GM12878 (cell line): Measurements from ENCODE around the gene ATG9A. TPM values are rescaled to one million over a fixed set of nuclear protein-coding genes. Genes with fewer than 3 reads are reported as not detected.

Source experiments
- MEF2B ChIP-seq: fragments of 450-650 bp; IDR thresholded peaks from 2 replicates; pipeline ENCODE4 v1.6.1; 2018; ENCODE audit warnings: mild to moderate bottlenecking, moderate library complexity; ENCODE audit not compliant: partially characterized antibody, poor library complexity, severe bottlenecking
- TAF1 ChIP-seq: IDR thresholded peaks from 2 replicates; pipeline ENCODE4 v1.6.1; 2011; ENCODE audit warnings: mild to moderate bottlenecking, low read depth, low read length, borderline replicate concordance
- ZNF687 ChIP-seq: fragments of 450-650 bp; IDR thresholded peaks from 2 replicates; pipeline ENCODE4 v1.6.1; 2017; ENCODE audit warnings: mild to moderate bottlenecking, moderate library complexity
- polyA plus RNA-seq, 11 experiments: library from polyadenylated mRNA; depleted of rRNA in 4 of 11; unstranded in 6 of 11; stranded (reverse) in 5 of 11; fragments of >200 nt; fragmentation: Nextera tagmentation in 4 of 11; fragmentation: Illumina TruSeq in 1 of 11; extraction: Ambion mirVana in 4 of 11; extraction: Trizol in 1 of 11; gene quantifications; 1 replicate in 1 of 11; 2 replicates in 10 of 11; pipeline versions ENCODE4 v1.2.1 to v1.2.3, GENCODE V29; 2011 to 2016; ENCODE audit warnings: inconsistent platforms in 2 of 11, missing spikeins in 2 of 11, low read depth in 1 of 11
- total RNA-seq, 4 experiments: library from RNA; depleted of rRNA in 3 of 4; stranded (reverse); fragments of >200 nt in 3 of 4; fragmentation: Illumina TruSeq in 1 of 4; extraction: Trizol in 1 of 4; gene quantifications; 2 replicates each; pipeline versions ENCODE4 v1.2.1 to v1.2.3, GENCODE V29; 2013 to 2021

The ATG9A gene
- total and polyA plus RNA-seq, 10 of the 15 experiments (the other 5 are each of a cell fraction or from before 2014, with no cell fraction given): 0.16 to 37.5 (median 14.6) TPM; not detected in 1

DNA sequence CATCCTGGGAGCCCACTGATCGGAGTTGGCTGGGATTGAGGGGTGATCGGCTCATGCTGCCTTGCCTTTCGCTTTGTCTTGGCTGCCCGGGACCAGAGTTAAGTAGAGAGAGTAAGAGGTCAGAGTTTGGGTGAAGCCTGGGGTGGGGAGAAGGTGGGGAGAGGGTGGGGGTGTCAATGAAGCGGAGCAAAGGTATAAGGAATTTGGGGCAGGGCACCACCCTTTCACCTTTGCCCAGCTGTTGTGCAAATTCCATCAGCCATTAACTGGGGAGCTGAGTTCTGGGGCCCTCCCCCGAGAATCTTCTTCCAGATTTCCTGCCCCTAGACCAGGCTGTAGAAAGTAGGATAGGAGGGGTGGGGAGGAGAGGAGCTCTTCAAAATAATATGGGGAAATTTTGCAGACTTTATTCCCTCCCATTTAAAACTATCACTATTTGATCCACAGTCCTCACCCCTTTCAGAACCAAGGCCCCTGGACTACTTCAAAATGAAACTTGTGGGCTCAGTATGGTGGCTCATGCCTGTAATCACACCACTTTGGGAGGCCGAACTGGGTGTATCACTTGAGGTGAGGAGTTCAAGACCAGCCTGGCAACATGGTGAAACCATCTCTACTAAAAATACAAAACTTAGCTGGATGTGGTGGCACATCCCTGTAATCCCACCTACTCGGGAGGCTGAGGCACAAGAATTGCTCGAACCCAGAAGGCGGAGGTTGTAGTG, 59.3 kb downstream of the ATG9A start, which contains the start of gene SLC23A3 (continued):
- no peak for TF ChIP-seq ZNF687
- no peak for TF ChIP-seq TAF1
- no peak for TF ChIP-seq MEF2B
- TF ChIP-seq, all 136 proteins: peak for 0

Other genes with a start within 250 kb of the ATG9A start
Only the 7 nearest of the 21 such genes appear.
- gene ZFAND2B, start 22.9 kb downstream of the ATG9A start, total RNA-seq (2014; rRNA removed): 24.7 and 28.1 TPM in 2 replicates
- 13.8 and 14.8 TPM in 2 replicates for gene ZFAND2B, start 22.9 kb downstream of the ATG9A start, total RNA-seq (2014; rRNA removed; fragmentation: Illumina TruSeq; extraction: Trizol)
- 23.1 and 26.8 TPM in 2 replicates for gene ZFAND2B, start 22.9 kb downstream of the ATG9A start, total RNA-seq (2021)
- gene ZFAND2B, start 22.9 kb downstream of the ATG9A start, polyA plus RNA-seq (2011; rRNA removed): 13.4 and 21.4 TPM in 2 replicates
- gene ZFAND2B, start 22.9 kb downstream of the ATG9A start, polyA plus RNA-seq (2014; fragmentation: Illumina TruSeq; extraction: Trizol): 14.3 and 18.7 TPM in 2 replicates
- gene ZFAND2B, start 22.9 kb downstream of the ATG9A start, polyA plus RNA-seq (2014; fragmentation: Nextera tagmentation; extraction: Ambion mirVana): 10 to 100 TPM in 1 of 2 experiments, 1 to 10 TPM in 1; 5.4 to 10.7 TPM
- gene ZFAND2B, start 22.9 kb downstream of the ATG9A start, polyA plus RNA-seq (2014; rRNA removed): 26.8 and 28.3 TPM in 2 replicates
- 10 to 100 TPM; 23.4 to 26.7 TPM for gene ZFAND2B, start 22.9 kb downstream of the ATG9A start, polyA plus RNA-seq (2016; fragmentation: Nextera tagmentation; extraction: Ambion mirVana)
- 15.4 and 16.9 TPM in 2 replicates for gene ABCB6, start 10.7 kb downstream of the ATG9A start, total RNA-seq (2014; rRNA removed)
- 8.8 TPM in 2 replicates for gene ABCB6, start 10.7 kb downstream of the ATG9A start, total RNA-seq (2014; rRNA removed; fragmentation: Illumina TruSeq; extraction: Trizol)
- gene ABCB6, start 10.7 kb downstream of the ATG9A start, total RNA-seq (2021): 13.2 and 13.9 TPM in 2 replicates
- 9.7 and 21.8 TPM in 2 replicates for gene ABCB6, start 10.7 kb downstream of the ATG9A start, polyA plus RNA-seq (2011; rRNA removed)
- 9.8 and 14.3 TPM in 2 replicates for gene ABCB6, start 10.7 kb downstream of the ATG9A start, polyA plus RNA-seq (2014; fragmentation: Illumina TruSeq; extraction: Trizol)
- gene ABCB6, start 10.7 kb downstream of the ATG9A start, polyA plus RNA-seq (2014; fragmentation: Nextera tagmentation; extraction: Ambion mirVana): 10 to 100 TPM in 1 of 2 experiments, 1 to 10 TPM in 1; 2.3 to 10.1 TPM
- 9.8 and 14.6 TPM in 2 replicates for gene ABCB6, start 10.7 kb downstream of the ATG9A start, polyA plus RNA-seq (2014; rRNA removed)
- 10 to 100 TPM; 20.0 to 22.1 TPM for gene ABCB6, start 10.7 kb downstream of the ATG9A start, polyA plus RNA-seq (2016; fragmentation: Nextera tagmentation; extraction: Ambion mirVana)
- gene ANKZF1, start 170 bp upstream of the ATG9A start, total RNA-seq (2014; rRNA removed): 34.2 and 40.6 TPM in 2 replicates
- 20.3 TPM in 2 replicates for gene ANKZF1, start 170 bp upstream of the ATG9A start, total RNA-seq (2014; rRNA removed; fragmentation: Illumina TruSeq; extraction: Trizol)
- gene ANKZF1, start 170 bp upstream of the ATG9A start, total RNA-seq (2021): 35.3 and 39.2 TPM in 2 replicates
- gene ANKZF1, start 170 bp upstream of the ATG9A start, polyA plus RNA-seq (2011; rRNA removed): 102 and 104 TPM in 2 replicates
- 17.8 and 23.6 TPM in 2 replicates for gene ANKZF1, start 170 bp upstream of the ATG9A start, polyA plus RNA-seq (2014; fragmentation: Illumina TruSeq; extraction: Trizol)
- 1 to 10 TPM; 3.1 to 5.0 TPM for gene ANKZF1, start 170 bp upstream of the ATG9A start, polyA plus RNA-seq (2014; fragmentation: Nextera tagmentation; extraction: Ambion mirVana)
- gene ANKZF1, start 170 bp upstream of the ATG9A start, polyA plus RNA-seq (2014; rRNA removed): 48.1 and 49.5 TPM in 2 replicates
- 10 to 100 TPM; 35.8 to 36.6 TPM for gene ANKZF1, start 170 bp upstream of the ATG9A start, polyA plus RNA-seq (2016; fragmentation: Nextera tagmentation; extraction: Ambion mirVana)
- 3.7 and 5.1 TPM in 2 replicates for gene GLB1L, start 15.8 kb upstream of the ATG9A start, total RNA-seq (2014; rRNA removed)
- gene GLB1L, start 15.8 kb upstream of the ATG9A start, total RNA-seq (2014; rRNA removed; fragmentation: Illumina TruSeq; extraction: Trizol): 2.1 and 3.3 TPM in 2 replicates
- 2.8 and 4.5 TPM in 2 replicates for gene GLB1L, start 15.8 kb upstream of the ATG9A start, total RNA-seq (2021)
- gene GLB1L, start 15.8 kb upstream of the ATG9A start, polyA plus RNA-seq (2011; rRNA removed): 2.8 and 3.4 TPM in 2 replicates
- 3.5 and 5.5 TPM in 2 replicates for gene GLB1L, start 15.8 kb upstream of the ATG9A start, polyA plus RNA-seq (2014; fragmentation: Illumina TruSeq; extraction: Trizol)
- gene GLB1L, start 15.8 kb upstream of the ATG9A start, polyA plus RNA-seq (2014; fragmentation: Nextera tagmentation; extraction: Ambion mirVana): 1 to 10 TPM in 1 of 2 experiments, under 1 TPM in 1; 0.29 to 1.0 TPM
- gene GLB1L, start 15.8 kb upstream of the ATG9A start, polyA plus RNA-seq (2014; rRNA removed): 4.5 and 4.6 TPM in 2 replicates
- 1 to 10 TPM; 1.3 to 2.6 TPM for gene GLB1L, start 15.8 kb upstream of the ATG9A start, polyA plus RNA-seq (2016; fragmentation: Nextera tagmentation; extraction: Ambion mirVana)
- gene STK16, start 15.8 kb upstream of the ATG9A start, total RNA-seq (2014; rRNA removed): 11.0 and 13.6 TPM in 2 replicates
- gene STK16, start 15.8 kb upstream of the ATG9A start, total RNA-seq (2014; rRNA removed; fragmentation: Illumina TruSeq; extraction: Trizol): 24.9 and 26.5 TPM in 2 replicates
- 28.8 and 33.9 TPM in 2 replicates for gene STK16, start 15.8 kb upstream of the ATG9A start, total RNA-seq (2021)
- 30.1 and 50.1 TPM in 2 replicates for gene STK16, start 15.8 kb upstream of the ATG9A start, polyA plus RNA-seq (2011; rRNA removed)
- gene STK16, start 15.8 kb upstream of the ATG9A start, polyA plus RNA-seq (2014; fragmentation: Illumina TruSeq; extraction: Trizol): 23.0 and 45.6 TPM in 2 replicates
- gene STK16, start 15.8 kb upstream of the ATG9A start, polyA plus RNA-seq (2014; fragmentation: Nextera tagmentation; extraction: Ambion mirVana): 1 to 10 TPM; 8.4 to 9.0 TPM
- 30.8 and 31.2 TPM in 2 replicates for gene STK16, start 15.8 kb upstream of the ATG9A start, polyA plus RNA-seq (2014; rRNA removed)
- gene STK16, start 15.8 kb upstream of the ATG9A start, polyA plus RNA-seq (2016; fragmentation: Nextera tagmentation; extraction: Ambion mirVana): 1 to 10 TPM; 4.3 to 5.9 TPM
- gene TUBA4B, start 23.6 kb upstream of the ATG9A start, total RNA-seq (2014; rRNA removed): not detected in 2 replicates
- not detected in 2 replicates for gene TUBA4B, start 23.6 kb upstream of the ATG9A start, total RNA-seq (2014; rRNA removed; fragmentation: Illumina TruSeq; extraction: Trizol)
- gene TUBA4B, start 23.6 kb upstream of the ATG9A start, total RNA-seq (2021): not detected in 2 replicates
- gene TUBA4B, start 23.6 kb upstream of the ATG9A start, polyA plus RNA-seq (2011; rRNA removed): 0.07 TPM in 1 of 2 replicates, not detected in the other
- not detected in 2 replicates for gene TUBA4B, start 23.6 kb upstream of the ATG9A start, polyA plus RNA-seq (2014; fragmentation: Illumina TruSeq; extraction: Trizol)
- gene TUBA4B, start 23.6 kb upstream of the ATG9A start, polyA plus RNA-seq (2014; fragmentation: Nextera tagmentation; extraction: Ambion mirVana): not detected
- not detected in 2 replicates for gene TUBA4B, start 23.6 kb upstream of the ATG9A start, polyA plus RNA-seq (2014; rRNA removed)
- not detected for gene TUBA4B, start 23.6 kb upstream of the ATG9A start, polyA plus RNA-seq (2016; fragmentation: Nextera tagmentation; extraction: Ambion mirVana)
- gene TUBA4A, start 24.3 kb upstream of the ATG9A start, total RNA-seq (2014; rRNA removed): 126 and 130 TPM in 2 replicates
- gene TUBA4A, start 24.3 kb upstream of the ATG9A start, total RNA-seq (2014; rRNA removed; fragmentation: Illumina TruSeq; extraction: Trizol): 81.9 and 89.4 TPM in 2 replicates
- gene TUBA4A, start 24.3 kb upstream of the ATG9A start, total RNA-seq (2021): 117 and 142 TPM in 2 replicates
- 85.4 and 270 TPM in 2 replicates for gene TUBA4A, start 24.3 kb upstream of the ATG9A start, polyA plus RNA-seq (2011; rRNA removed)
- 308 and 325 TPM in 2 replicates for gene TUBA4A, start 24.3 kb upstream of the ATG9A start, polyA plus RNA-seq (2014; fragmentation: Illumina TruSeq; extraction: Trizol)
- 10 to 100 TPM; 58.2 to 88.6 TPM for gene TUBA4A, start 24.3 kb upstream of the ATG9A start, polyA plus RNA-seq (2014; fragmentation: Nextera tagmentation; extraction: Ambion mirVana)
- 118 and 122 TPM in 2 replicates for gene TUBA4A, start 24.3 kb upstream of the ATG9A start, polyA plus RNA-seq (2014; rRNA removed)
- gene TUBA4A, start 24.3 kb upstream of the ATG9A start, polyA plus RNA-seq (2016; fragmentation: Nextera tagmentation; extraction: Ambion mirVana): 100 to 1,000 TPM; 229 to 254 TPM